ENCODE data around the gene DUOXA2. TPM values are rescaled to one million over a fixed set of nuclear protein-coding genes. Genes with fewer than 3 reads are reported as not detected.
A peak's percentile ranks its signal among the peaks of the same experiment; 100 is the strongest.

DUOXA2 gene
- total and polyA plus RNA-seq, 2 experiments from 2014 or later, result not detected

- TF ChIP-seq STAT1 (IDR thresholded peaks at IDR 0.05; ENCODE audit: unreplicated experiment), result no peak
- TF ChIP-seq POLR2AphosphoS5 (IDR thresholded peaks at IDR 0.05; ENCODE audit: low read depth), result no peak
- no peak for TF ChIP-seq ZNF462 (CRISPR knock-in tag; IDR thresholded peaks at IDR 0.05)
- no peak for TF ChIP-seq NANOG (IDR thresholded peaks at IDR 0.05; ENCODE audit: borderline replicate concordance)
- no peak for TF ChIP-seq ZNF114 (CRISPR knock-in tag; IDR thresholded peaks at IDR 0.05)
These were observed 15.0 kb downstream of the DUOXA2 start (continued) for GRCh38 chr15:45128971-45129639.

- Histone ChIP-seq H3F3A (replicated peaks; ENCODE audit: low read depth) (no peaks in the 10 kb centered on the region), H3K27me3 (ENCODE audit: insufficient read depth) (peaks cover 100% of the 10 kb centered on the region), H3K4me3 (peak within 1 kb of the TSS; percentile 63), H3K4me1 (ENCODE audit: insufficient read depth) (peaks cover 16% of the 10 kb centered on the region; the same call in 1 of the 2 replicates), H3K79me2 (replicated peaks; ENCODE audit: insufficient read depth) (no peaks in the 10 kb centered on the region), H3K9me2 (ENCODE audit: insufficient read depth) (no peaks in the 10 kb centered on the region), H3K4me2 (peak within 1 kb of the TSS; percentile 87), H2AFZ (peak within 1 kb of the TSS; percentile 95), H4K20me1 (replicated peaks; ENCODE audit: insufficient read depth) (no peaks in the 10 kb centered on the region; the same call in 1 of the 2 replicates), H3K36me3 (ENCODE audit: insufficient read depth) (no peaks in the 10 kb centered on the region), H3K27ac (ENCODE audit: low read depth) (no peak within 1 kb of the TSS)
- TF ChIP-seq REST (IDR thresholded peaks at IDR 0.05; ENCODE audit: unreplicated experiment), result no peak
- peak; percentile 83 for TF ChIP-seq EZH2 (IDR thresholded peaks at IDR 0.05; ENCODE audit: low read depth, unreplicated experiment)
- TF ChIP-seq ZNF114 (CRISPR knock-in tag; IDR thresholded peaks at IDR 0.05), result no peak
- H3K27ac Mint-ChIP-seq, result no peak within 1 kb of the TSS
- no peaks in the 10 kb centered on the region; the same call in 2 of the 3 replicates for H3K36me3 Mint-ChIP-seq (ENCODE audit: low read depth)
- peak; percentile 86 for ATAC-seq
- H3K4me1 Mint-ChIP-seq, result peaks cover 5% of the 10 kb centered on the region; the same call in 2 of the 3 replicates
- H3K27me3 Mint-ChIP-seq (ENCODE audit: insufficient read depth, low read depth, poor library complexity), result peaks cover 81% of the 10 kb centered on the region
- DNase-seq (ENCODE audit: low spot score), result peak; percentile 75
- H3K9me3 Mint-ChIP-seq, result no peaks in the 10 kb centered on the region; the same call in 2 of the 3 replicates
- H3K4me3 Mint-ChIP-seq, result peak within 1 kb of the TSS; percentile 71
These were observed 15.6 kb downstream of the DUOXA2 start, which contains the start of the genes DUOX1 and DUOXA1 for GRCh38 chr15:45129651-45130129. TSS of gene DUOX1 (plus strand) at chr15:45129994. CDS start at chr15:45131967, 1,973 bp downstream. TSS of gene DUOXA1 (minus strand) at chr15:45129879. CDS start at chr15:45123014, 6,865 bp downstream.
